Neural progenitor cell (in vitro differentiated cells): Measurements from ENCODE around the gene C5AR1.
"Not testable (repeated sequence)": the region's sequence is repeated elsewhere in the genome, so short reads cannot be mapped to it uniquely, and the experiment has no call there.

Experiments
- EZH2 ChIP-seq: fragments of 200-600 bp; sonication (generic); IDR thresholded peaks from 2 replicates; pipeline ENCODE4 v1.6.1; 2017; ENCODE audit warnings: antibody characterized with exemption, mild to moderate bottlenecking, moderate library complexity
- TF ChIP-seq, protein P1 (sequence below): fragments of 200-600 bp; sonication (generic); IDR thresholded peaks from 2 replicates; pipeline ENCODE4 v1.5.1; 2017; ENCODE audit warnings: antibody characterized with exemption, mild to moderate bottlenecking

DNA sequence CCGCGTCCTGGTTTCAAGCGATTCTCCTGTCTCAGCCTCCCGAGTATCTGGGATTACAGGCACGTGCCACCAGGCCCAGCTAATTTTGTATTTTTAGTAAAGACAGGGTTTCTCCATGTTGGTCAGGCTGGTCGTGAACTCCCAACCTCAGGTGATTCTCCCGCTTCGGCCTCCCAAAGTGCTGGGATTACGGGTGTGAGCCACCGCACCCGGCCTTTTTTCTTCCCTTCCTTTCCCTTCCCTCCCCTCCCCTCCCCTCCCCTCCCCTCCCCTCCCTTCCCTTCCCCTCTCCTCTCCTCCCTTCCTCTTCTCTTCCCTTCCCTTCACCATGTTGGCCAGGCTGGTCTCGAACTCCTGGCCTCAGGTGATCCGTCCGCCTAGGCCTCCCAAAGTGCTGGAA lies 8.8 kb upstream of the C5AR1 start:
- TF ChIP-seq, protein P1, sequence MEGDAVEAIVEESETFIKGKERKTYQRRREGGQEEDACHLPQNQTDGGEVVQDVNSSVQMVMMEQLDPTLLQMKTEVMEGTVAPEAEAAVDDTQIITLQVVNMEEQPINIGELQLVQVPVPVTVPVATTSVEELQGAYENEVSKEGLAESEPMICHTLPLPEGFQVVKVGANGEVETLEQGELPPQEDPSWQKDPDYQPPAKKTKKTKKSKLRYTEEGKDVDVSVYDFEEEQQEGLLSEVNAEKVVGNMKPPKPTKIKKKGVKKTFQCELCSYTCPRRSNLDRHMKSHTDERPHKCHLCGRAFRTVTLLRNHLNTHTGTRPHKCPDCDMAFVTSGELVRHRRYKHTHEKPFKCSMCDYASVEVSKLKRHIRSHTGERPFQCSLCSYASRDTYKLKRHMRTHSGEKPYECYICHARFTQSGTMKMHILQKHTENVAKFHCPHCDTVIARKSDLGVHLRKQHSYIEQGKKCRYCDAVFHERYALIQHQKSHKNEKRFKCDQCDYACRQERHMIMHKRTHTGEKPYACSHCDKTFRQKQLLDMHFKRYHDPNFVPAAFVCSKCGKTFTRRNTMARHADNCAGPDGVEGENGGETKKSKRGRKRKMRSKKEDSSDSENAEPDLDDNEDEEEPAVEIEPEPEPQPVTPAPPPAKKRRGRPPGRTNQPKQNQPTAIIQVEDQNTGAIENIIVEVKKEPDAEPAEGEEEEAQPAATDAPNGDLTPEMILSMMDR: not testable (repeated sequence)
- TF ChIP-seq EZH2: not testable (repeated sequence)
